ENCODE measurements around the gene HBE1.
"Not testable (repeated sequence)": the region's sequence is repeated elsewhere in the genome, so short reads cannot be mapped to it uniquely, and the experiment has no call there.

HBE1 gene

DNA sequence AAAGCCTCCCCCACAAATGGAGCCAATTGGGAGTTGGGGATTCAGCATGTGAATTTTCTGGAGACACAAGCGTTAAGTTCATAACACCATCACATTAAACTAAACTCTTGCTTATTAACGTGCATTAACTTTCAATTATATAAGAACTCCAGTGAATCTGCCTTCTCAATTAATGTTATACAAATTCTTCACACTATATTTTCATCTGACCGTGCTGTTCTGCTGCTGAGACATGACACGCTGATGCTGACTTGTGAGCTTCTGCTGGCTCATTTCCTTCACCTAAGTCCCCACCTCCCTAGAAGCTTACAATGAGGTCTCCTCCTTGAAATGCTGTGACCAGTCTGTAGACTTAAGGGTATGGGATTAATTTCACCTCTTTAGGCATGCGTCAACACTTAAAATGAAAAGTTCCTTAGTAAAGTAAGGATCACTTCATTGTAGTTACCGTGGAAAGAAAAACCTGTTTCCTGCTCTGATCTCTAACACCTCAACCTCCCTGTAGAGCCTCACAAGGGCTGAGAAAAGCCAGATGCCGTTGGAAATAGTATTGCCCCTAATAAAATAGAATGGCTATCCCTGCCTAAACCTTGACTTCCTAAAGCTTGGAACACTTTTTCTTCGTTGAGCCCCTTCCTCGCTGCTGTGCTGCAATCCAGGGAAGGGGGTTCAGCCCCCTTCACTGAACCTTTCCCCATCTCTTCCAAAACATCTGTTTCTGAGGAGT is 17.4 kb downstream of the HBE1 start:
- DNase-seq, result no peak

DNA sequence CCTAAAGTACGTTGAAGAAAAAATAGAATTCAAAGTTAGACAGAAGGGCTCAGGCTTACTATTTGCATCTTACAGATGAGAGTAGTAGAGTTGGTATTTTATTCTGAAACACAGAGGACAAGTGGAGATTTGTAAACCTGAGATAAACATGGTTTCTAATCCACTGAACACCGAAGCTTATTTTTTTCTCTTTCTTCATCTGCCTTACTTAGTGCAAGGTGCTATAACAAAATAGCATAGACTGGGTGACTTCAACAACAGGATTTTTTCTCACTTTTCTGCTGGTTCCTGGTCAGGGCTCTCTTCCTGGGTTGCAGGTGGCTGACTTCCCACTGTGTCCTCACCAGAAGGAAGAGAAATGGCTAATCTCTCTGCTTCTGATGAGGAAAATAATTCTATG is 18.0 kb downstream of the HBE1 start:
- DNase-seq, result no peak

DNA sequence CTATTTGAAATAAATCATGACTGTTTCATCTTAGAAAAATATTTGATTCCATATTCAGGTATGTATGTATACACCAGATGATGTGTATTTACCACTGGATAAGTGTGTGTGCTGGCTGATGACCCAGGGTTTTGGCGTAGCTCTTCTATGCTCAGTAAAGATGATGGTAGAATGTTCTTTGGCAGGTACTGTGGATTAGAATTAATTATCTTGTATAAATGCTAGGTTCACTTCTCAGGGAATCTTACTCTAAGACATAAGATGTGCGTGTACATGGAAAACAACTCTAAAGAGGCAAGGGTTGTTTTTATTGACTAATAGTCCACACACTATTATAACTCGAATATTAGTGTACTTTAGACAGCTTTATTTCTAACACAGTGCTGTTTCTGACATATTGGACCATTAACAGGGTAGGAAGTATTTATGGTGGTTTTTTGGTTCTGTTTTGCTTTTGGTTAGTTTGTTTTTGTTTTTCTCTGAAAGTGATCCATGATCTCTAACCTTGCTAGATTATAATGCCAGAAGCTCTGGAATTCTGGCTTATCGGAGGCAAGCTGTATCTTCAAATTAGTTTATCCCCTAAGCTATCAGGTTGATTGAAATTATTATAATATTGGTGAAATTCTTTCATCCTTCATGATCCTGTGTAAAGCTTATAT is 19.1 kb downstream of the HBE1 start:
- no peak for DNase-seq

DNA sequence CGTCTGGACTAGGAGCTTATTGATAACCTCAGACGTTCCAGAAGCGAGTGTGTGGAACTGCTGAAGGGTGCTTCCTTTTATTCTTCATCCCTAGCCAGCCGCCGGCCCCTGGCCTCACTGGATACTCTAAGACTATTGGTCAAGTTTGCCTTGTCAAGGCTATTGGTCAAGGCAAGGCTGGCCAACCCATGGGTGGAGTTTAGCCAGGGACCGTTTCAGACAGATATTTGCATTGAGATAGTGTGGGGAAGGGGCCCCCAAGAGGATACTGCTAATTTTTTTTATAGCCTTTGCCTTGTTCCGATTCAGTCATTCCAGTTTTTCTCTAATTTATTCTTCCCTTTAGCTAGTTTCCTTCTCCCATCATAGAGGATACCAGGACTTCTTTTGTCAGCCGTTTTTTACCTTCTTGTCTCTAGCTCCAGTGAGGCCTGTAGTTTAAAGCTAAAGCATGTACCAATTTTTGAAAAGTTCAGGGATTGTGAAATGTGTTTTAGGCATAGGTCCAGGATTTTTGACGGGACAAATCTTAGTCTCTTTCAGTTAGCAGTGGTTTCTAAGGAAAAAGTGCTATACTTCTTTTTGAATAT is 19.8 kb downstream of the HBE1 start, which contains the start of gene HBG1:
TSS of gene HBG1 (minus strand) at position 51 of the 590 bp plus-strand sequence. CDS start 53 bp downstream, outside the sequence.
- not testable (repeated sequence) for DNase-seq

DNA sequence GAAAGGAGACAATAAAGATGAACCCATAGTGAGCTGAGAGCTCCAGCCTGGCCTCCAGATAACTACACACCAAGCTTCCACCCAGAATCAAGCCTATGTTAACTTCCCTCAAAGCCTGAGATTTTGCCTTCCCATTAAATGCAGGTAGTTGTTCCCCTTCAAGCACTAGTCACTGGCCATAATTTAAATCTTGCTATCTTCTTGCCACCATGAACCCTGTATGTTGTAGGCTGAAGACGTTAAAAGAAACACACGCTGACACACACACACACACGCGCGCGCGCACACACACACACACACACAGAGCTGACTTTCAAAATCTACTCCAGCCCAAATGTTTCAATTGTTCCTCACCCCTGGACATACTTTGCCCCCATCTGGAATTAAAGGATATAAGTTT is 21.2 kb downstream of the HBE1 start:
- DNase-seq, result not testable (repeated sequence)

DNA sequence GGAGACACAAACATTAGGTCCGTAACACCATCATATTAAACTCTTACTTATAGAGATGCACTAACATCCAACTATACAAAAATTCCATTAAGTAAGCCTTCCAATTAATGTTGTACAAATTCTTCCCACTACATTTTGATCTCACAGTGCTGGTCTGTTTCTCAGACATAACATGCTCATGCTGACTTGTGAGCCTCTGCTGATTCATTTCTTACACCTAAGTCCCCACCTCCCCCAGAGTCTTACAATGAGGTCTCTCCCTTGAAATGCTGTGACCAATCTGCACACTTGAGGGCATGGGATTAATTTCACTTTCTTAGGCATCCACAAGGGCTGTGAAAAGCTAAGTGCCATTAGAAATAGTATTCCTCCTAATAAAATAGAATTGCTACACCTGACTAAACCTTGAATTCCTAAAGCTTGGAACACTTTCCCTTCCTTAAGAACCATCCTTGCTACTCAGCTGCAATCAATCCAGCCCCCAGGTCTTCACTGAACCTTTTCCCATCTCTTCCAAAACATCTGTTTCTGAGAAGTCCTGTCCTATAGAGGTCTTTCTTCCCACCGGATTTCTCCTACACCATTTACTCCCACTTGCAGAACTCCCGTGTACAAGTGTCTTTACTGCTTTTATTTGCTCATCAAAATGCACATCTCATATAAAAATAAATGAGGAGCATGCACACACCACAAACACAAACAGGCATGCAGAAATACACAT is 22.1 kb downstream of the HBE1 start:
- no peak for DNase-seq

DNA sequence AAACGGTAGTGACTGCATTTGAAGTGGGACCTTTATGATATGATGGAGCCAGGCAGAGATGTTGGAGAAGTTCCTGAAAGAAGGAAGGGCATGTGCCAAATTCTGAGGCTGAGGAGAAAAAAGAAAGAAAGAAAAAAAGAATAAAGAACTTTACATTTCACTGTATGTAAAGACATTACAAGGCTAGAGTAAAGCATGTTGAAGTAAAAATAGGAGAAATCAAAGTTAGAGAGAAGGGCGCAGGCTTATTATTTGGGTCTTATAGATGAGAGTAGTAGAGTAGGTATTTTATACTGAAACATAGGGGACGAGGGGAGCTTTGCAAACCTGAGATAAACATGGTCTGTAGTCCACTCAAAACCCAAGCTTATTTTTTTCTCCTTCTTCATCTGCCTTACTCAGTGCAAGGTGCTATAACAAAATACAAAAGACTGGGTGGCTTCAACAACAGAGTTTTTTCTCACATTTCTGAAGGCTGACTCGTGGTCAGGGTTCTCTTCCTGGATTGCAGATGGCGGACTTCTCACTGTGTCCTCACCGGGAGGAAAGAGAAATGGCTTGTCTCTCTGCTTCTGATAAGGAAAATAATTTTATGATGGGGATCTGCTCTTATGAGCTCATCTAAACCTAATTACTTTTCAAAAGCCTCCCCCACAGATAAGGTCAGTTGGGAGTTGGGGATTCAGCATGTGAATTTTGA is 22.8 kb downstream of the HBE1 start:
- no peak for DNase-seq

DNA sequence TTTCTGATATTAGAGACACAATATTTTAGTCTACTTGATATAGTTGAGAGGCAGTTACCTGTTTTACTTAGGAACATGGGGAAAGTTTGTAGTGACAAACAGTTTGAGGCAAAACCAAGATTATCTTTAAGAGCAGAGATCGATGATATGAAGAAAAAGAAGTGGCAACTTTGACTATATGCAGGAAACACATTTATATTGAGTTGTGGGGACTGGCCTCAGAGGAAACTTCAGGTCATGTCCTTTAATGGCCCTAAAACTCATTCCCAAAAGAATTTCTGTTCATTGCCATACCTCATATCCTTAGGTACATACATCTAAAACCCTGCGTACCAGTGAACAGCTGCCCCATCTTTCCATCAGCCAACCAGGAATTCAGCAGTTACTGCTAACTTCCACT is 24.6 kb downstream of the HBE1 start:
- no peak for DNase-seq

DNA sequence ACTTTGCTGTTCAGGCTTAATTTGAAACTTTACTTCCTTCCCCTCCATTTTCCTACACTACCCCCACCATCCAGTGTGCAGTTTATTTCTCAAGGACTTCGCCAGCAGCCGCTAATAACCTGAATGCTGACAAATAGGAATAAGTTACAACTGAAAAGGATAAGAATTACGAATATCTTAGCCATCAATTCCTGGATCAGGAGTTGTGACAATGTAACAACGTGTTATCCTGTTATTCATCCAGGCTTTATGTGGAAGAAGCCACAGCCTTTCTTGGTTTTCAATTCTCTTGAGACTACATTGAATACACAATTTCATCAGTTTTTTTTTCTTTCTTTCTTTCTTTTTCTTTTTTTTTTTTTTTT is 25.9 kb downstream of the HBE1 start:
- DNase-seq, result no peak

DNA sequence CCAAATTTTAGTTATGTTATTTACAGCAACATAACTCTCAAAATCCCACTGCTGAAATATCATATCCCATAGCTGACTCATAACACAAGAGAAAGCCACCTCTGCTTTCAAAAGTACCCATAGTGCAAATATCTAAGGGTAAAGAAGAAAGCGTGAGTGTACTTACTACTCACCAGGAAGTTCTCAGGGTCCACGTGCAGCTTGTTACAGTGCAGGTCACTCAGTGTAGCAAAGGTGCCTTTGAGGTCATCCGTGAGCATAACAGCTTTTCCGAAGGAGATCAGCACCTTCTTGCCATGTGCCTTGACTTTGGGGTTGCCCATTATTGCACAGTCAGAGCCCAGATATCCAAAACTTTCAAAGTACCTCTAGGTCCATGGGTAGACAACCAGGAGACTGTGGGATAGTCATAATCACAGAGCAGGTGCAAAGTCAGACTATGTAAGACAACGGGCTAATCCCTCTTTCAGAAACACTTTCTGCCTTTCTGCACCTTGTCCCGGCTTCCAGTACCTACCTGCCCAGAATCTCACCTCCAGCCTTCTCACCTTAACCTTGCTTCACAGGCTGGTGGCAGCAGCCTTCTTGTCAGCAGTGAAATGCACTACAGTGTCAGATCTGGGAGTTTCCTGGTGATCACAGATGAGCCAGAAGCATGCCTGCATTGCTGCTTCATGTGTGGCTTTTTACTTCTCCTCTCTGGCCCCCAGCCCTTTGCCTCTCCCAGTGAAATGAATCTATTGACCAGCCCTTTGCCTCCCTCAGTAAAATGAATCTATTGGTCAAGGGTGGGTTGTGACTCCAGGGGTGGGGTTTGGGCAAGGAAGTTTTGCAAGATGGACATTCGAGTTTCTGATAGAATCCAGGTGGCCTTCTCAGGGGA is 26.6 kb downstream of the HBE1 start:
- no peak for DNase-seq

DNA sequence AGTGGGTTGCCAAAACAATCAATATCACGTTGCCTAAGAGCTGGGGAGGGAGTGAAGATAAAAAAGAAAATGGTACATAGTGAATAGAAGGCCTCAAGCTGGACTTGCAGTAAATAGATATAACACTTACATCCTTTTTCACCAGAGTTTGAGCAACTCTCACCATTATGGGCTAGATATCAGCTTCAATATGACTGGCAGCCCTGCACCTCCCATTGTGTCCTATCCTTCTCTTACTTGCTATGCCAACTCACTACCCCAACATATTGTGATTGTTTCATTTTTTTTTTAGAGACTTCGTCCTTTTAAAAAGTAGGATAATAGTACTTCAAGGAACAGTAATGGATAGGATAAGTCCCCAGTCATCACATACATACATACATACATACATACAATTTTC is 27.5 kb downstream of the HBE1 start:
- DNase-seq, result no peak

DNA sequence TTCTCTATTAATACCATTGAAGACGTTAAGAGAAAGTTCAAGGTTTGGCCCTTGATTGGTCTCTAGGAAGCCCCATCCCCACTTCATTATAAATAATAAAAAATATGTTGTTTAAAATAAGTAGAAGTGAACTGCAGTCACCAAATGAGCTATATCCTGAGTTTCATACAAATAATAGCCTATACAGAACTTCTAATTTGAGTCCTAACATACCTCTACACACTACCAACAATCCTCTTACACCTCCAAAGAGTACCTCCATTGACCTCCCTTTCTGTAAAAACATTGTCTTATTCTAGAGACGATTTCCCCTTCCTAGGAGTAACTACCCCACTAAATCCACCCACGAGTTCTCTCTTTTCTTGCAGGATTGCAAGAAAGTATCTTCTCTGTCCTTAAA is 28.3 kb downstream of the HBE1 start:
- no peak for DNase-seq

DNA sequence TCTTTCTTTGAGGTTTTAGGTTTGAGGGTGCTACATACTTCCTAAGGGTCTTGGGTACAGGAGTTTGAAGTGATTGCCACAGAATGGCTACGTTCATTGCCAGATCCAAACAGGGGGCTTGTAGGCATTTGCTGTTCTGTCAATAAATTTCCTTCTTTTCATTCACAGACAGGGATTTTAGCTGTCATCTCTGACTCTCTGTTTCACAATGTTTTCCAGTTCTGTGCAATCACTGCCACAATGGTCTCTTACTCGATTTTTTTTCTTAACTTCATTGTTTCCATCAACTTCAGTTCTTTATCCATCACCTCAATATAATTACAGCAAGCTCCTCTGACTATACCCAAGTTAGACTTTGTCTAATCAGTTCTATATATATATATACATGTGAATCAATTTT is 29.3 kb downstream of the HBE1 start:
- no peak for DNase-seq

DNA sequence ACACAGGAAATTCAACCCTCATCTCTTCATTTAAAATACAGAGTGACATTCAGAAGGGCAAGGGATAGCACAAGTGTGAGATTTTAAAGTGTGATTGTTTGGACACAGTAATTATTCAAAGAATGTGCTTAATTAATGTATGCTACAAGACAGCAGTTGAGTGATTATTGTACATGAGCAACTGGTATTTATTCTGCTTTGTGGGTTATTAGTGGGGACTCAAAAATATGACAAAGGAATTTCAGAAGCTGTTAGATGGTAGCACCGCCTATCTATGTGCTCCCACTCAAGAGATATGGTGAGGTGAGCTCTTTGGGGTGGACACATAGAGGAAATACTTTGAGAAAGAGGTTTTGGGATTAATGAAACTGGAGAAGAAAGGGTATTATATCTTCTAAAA is 29.7 kb downstream of the HBE1 start:
- DNase-seq, result no peak

DNA sequence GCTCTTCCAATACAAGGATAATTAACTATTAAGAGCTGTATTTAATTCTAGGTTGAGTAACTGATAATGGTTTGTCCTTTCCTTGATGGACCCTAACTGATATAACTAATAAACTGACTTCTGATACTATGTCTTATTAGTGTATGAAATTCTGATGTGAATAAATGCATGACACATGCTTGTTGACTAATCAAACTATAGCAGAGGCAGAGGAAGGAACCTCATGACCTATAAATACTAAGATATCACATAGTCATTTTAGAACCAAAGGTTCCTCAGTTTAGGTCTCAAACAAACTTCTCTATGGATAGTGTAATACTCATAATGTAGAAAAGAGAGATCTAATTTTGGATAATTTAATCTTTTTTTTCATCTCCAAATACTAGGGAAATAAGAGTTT is 30.7 kb downstream of the HBE1 start:
- no peak for DNase-seq

DNA sequence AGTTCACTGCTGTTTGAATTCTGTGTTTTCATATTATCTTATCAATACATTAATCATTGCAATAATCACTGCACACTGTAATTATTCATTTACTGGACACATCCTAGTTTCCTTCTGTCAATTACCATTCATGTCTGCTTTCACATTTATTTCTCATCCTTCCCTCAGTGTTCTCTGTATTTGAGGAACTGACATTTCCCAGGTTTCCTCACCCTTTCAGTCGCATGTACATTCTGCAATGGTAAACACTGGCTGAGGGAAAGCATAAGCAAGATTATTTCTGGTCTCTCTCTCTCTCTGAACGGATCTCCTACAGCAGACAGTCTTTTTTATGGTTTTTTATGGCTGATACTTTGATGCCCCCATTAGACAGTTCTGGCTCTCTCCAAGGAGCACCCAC is 31.3 kb downstream of the HBE1 start:
- no peak for DNase-seq

DNA sequence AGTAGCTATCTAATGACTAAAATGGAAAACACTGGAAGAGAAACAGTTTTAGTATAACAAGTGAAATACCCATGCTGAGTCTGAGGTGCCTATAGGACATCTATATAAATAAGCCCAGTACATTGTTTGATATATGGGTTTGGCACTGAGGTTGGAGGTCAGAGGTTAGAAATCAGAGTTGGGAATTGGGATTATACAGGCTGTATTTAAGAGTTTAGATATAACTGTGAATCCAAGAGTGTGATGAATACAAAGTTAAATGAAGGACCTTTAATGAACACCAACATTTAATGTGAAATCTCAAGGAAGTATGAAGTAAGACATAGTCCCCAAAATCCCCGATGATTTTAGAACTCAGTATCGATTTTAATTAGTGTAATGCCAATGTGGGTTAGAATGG is 32.3 kb downstream of the HBE1 start:
- DNase-seq, result no peak

DNA sequence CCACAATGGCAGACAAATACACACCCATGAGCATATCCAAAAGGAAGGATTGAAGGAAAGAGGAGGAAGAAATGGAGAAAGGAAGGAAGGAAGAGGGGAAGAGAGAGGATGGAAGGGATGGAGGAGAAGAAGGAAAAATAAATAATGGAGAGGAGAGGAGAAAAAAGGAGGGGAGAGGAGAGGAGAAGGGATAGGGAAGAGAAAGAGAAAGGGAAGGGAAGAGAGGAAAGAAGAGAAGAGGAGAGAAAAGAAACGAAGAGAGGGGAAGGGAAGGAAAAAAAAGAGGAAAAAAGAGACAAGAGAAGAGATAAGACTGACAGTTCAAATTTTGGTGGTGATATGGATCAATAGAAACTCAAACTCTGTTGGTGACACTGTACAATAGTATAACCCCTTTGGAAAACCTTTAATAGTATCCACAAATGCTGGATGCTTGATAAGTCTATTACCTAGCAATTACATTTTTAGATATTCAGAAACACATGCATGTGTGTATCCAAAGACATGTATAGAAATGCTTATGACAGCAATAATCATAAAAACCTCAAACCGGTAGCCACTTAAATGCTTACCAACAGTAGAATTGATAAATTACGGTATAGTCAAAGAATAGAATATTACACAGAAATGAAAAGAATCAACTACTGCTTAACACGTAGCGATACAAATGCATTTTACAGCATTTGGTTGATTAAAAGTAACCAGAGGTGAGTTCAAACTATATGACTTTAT is 34.2 kb downstream of the HBE1 start:
- DNase-seq, result no peak

DNA sequence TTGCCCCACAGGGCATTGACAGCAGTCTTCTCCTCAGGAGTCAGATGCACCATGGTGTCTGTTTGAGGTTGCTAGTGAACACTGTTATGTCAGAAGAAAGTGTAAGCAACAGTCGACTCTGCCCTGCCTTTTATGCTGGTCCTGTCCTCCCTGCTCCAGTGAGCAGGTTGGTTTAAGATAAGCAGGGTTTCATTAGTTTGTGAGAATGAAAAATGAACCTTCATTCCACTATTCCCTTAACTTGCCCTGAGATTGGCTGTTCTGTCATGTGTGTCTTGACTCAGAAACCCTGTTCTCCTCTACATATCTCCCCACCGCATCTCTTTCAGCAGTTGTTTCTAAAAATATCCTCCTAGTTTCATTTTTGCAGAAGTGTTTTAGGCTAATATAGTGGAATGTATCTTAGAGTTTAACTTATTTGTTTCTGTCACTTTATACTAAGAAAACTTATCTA is 35.3 kb downstream of the HBE1 start, which contains the start of gene HBD:
TSS of gene HBD (minus strand) at position 103 of the 454 bp plus-strand sequence. CDS start at position 53, 50 bp downstream.
- DNase-seq, result no peak

DNA sequence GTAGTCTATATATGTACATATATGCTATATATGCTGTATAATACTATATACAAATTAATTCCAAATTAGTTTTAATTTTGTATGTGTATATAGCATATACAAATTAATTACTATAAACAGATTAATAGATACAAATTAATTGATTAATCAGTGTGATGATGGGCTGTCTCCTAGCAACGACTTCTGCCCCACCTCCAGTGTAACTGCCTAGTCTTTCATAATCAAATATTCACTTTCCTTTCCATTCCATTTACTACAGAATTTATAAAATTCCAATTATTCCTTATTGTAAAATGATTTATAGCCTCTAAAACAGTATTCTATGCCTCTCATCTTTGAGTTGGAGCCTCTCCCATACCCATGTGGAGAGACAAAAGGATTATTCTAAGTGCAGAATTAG is 36.4 kb downstream of the HBE1 start:
- no peak for DNase-seq

DNA sequence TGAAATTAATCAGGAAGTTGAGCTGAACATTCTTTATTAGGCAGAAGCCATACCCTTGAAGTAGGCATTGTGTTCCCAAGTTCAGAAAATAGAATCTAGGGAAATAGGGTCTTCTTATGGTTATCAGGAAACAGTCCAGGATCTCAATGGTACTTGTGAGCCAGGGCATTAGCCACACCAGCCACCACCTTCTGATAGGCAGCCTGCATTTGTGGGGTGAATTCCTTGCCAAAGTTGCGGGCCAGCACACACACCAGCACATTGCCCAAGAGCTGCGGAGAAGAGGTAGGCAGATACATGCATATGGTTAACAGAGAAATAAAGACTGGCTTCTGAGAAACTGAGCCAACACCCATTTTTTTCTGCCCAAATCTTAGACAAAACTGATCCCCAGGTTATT is 36.9 kb downstream of the HBE1 start:
- DNase-seq, result no peak

Measured in NCI-H187 (cell line).